Smooth muscle cell (in vitro differentiated cells): Measurements from ENCODE around the gene SRM. TPM values are rescaled to one million over a fixed set of nuclear protein-coding genes. Genes with fewer than 3 reads are reported as not detected.

Experiments
- DNase-seq: peaks from one replicate; lab custom pipeline; 2025; ENCODE audit not compliant: unreplicated experiment; lab: John Stamatoyannopoulos, UW
- H2AFZ ChIP-seq: fragments of 200-600 bp; sonication (generic); 2 replicates; pipeline ENCODE4 v1.6.0; 2016; ENCODE audit warnings: antibody characterized with exemption, low read depth, mild to moderate bottlenecking
- H3F3A ChIP-seq: fragments of 200-600 bp; sonication (generic); 2 replicates; pipeline ENCODE4 v1.6.0; 2017; ENCODE audit warnings: antibody characterized with exemption, low read depth
- H3K27ac ChIP-seq: fragments of 200-600 bp; sonication (generic); 2 replicates; pipeline ENCODE4 v1.5.1; 2016; ENCODE audit warnings: low read depth, mild to moderate bottlenecking
- H3K27me3 ChIP-seq: fragments of 200-600 bp; sonication (generic); 2 replicates; pipeline ENCODE4 v1.6.1; 2016; ENCODE audit warnings: low read depth, mild to moderate bottlenecking
- H3K36me3 ChIP-seq: fragments of 200-600 bp; sonication (generic); 2 replicates; pipeline ENCODE4 v1.5.1; 2016; ENCODE audit warnings: low read depth
- H3K4me1 ChIP-seq: fragments of 200-600 bp; sonication (generic); 2 replicates; pipeline ENCODE4 v1.5.1; 2016; ENCODE audit warnings: low read depth
- H3K4me2 ChIP-seq: fragments of 200-600 bp; sonication (generic); 2 replicates; pipeline ENCODE4 v1.6.0; 2016; ENCODE audit warnings: mild to moderate bottlenecking
- H3K4me3 ChIP-seq: fragments of 200-600 bp; sonication (generic); 2 replicates; pipeline ENCODE4 v1.5.1; 2016; ENCODE audit warnings: mild to moderate bottlenecking
- H3K79me2 ChIP-seq: fragments of 200-600 bp; sonication (generic); 2 replicates; pipeline ENCODE4 v1.6.0; 2016; ENCODE audit warnings: low read depth, mild to moderate bottlenecking
- H3K9ac ChIP-seq: fragments of 200-600 bp; sonication (generic); 2 replicates; pipeline ENCODE4 v1.6.0; 2016; ENCODE audit warnings: low read depth
- H3K9me3 ChIP-seq: fragments of 200-600 bp; sonication (generic); replicated peaks from 2 replicates; pipeline ENCODE4 v1.5.1; 2016; ENCODE audit warnings: low read depth
- H4K20me1 ChIP-seq: fragments of 200-600 bp; sonication (generic); 2 replicates; pipeline ENCODE4 v1.6.0; 2016; ENCODE audit warnings: low read depth
- CTCF ChIP-seq: fragments of 200-600 bp; sonication (generic); IDR thresholded peaks from 2 replicates; pipeline ENCODE4 v1.5.1; 2017; ENCODE audit warnings: borderline replicate concordance, mild to moderate bottlenecking, antibody characterized with exemption; ENCODE audit not compliant: insufficient read depth, poor library complexity, severe bottlenecking
- WGBS: methylation state at CpG from one replicate; pipeline ENCODE4 v1.1.7; 2016; ENCODE audit warnings: low lambda C conversion rate; 5-methylcytosine and 5-hydroxymethylcytosine counted together
- polyA plus RNA-seq: library from polyadenylated mRNA; unstranded; fragments of >200 nt; fragmentation: Nextera tagmentation; extraction: Ambion mirVana; gene quantifications from 2 replicates; pipeline ENCODE4 v1.2.1, GENCODE V29; 2016
- total RNA-seq: library from RNA; depleted of rRNA; stranded (reverse); fragments of >200 nt; gene quantifications from 2 replicates; pipeline ENCODE4 v1.2.3, GENCODE V29; 2014

SRM gene
- total RNA-seq = 30.7 and 43.9 TPM in 2 replicates
- polyA plus RNA-seq = 294 and 355 TPM in 2 replicates

DNA sequence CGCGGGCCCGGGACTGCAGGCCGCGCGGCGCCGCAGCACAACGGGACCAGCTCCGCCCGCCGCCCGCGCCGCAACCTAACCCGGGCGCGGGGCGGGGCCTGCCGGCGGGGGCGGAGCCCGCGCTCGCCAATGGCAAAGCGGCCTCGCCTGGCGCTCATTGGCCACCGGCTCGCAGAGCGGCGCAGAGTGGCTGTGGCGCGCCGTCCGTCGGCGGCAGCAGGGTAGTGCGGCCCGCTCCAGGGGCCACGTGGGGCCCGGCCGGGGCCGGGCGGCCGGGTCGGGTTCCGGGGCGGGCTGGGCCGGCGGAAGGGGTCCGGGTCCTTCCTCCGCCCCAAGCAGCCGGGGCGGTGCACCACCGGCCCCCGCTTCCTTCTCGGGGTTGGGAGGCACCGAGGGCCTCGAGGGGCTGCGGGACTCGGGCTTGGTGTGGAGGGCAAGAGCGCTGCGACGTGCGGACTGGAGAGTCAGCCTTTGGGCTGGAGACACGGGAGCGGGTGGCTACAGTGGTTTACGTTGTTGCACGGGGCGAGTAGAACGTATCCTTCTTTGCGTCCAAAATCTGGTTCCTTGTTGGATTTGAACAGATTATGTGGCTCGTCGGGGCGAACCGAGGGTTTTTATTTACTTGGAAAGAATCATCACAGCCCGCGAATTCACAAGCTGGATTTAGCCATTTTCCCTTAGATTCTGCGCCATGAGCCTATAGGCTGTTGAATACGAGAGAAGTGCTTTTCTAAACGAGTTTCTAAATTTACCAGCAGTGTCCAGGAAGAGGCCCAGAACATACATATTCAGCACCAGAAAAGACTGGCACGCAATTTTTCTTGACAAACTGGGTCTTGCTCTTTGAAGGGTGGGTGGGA is at the start of gene SRM:
TSS of gene SRM (minus strand) at position 51 of the 863 bp plus-strand sequence. CDS start 75 bp downstream, outside the sequence.
- H3F3A ChIP-seq = peaks cover 9% of the 10 kb centered on the region
- DNase-seq = peak; percentile 61
- H3K27me3 ChIP-seq = no peaks in the 10 kb centered on the region
- no peaks in the 10 kb centered on the region for H4K20me1 ChIP-seq
- H3K4me2 ChIP-seq = peak within 1 kb of the TSS; percentile 99
- no peaks in the 10 kb centered on the region for H3K9me3 ChIP-seq
- WGBS = under 1% methylated on average over 34 of the region's 83 CpGs
- peaks cover 26% of the 10 kb centered on the region for H3K79me2 ChIP-seq
- no peaks in the 10 kb centered on the region for H3K36me3 ChIP-seq
- TF ChIP-seq CTCF = peak; percentile 18
- peak within 1 kb of the TSS; percentile 91 for H3K4me3 ChIP-seq
- H3K9ac ChIP-seq = peak within 1 kb of the TSS; percentile 62
- H2AFZ ChIP-seq = peak within 1 kb of the TSS; percentile 81
- peak within 1 kb of the TSS; percentile 14 for H3K27ac ChIP-seq
- H3K4me1 ChIP-seq = peaks cover 12% of the 10 kb centered on the region

DNA sequence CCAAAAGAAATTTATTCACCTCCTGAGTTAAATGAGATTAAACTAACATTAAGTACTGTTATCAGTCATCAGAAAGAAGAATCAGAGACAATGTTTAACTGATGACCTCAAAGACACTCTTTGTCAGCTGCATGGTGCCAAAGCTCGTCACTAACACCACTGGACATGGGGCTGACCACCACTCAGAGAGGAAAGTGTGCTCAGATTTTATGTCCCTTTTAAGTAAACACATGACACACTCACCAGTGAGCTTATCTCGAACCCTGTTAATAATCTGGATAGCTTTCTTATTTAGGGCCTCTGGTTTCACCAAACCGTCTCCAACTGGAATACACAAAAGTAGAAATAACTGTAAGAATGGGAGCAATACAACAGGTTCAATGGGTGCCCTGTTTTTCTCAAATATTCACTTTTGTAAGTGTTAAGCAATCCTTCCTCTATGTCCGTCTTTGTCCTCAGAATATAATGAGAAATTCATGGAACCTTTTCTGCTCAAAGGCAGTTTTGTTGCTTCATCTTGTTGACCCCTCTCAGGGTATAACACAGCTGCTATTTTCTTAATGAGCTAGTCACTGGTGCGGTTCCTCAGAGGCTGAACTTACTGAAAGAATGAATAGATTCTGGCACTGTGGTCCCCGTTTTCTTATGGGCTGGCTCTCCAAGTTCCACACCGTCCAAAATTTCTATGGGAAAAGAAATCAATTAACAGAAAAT is 49.4 kb upstream of the SRM start:
- Histone ChIP-seq H3K4me1 (no peaks in the 10 kb centered on the region), H3K79me2 (no peaks in the 10 kb centered on the region), H4K20me1 (no peaks in the 10 kb centered on the region), H3K4me2 (no peak overlapping the region), H3K9me3 (no peaks in the 10 kb centered on the region), H3K27ac (no peak overlapping the region), H3K9ac (no peak overlapping the region), H3K4me3 (no peak overlapping the region), H3K27me3 (no peaks in the 10 kb centered on the region), H2AFZ (no peak overlapping the region), H3F3A (no peaks in the 10 kb centered on the region), H3K36me3 (peaks cover 16% of the 10 kb centered on the region)
- no peak for TF ChIP-seq CTCF
- WGBS = 79% methylated on average over 7 of the region's 7 CpGs
- DNase-seq = no peak

- H3K9me3 ChIP-seq = no peaks in the 10 kb centered on the region
- H4K20me1 ChIP-seq = no peaks in the 10 kb centered on the region
- no peak overlapping the region for H3K27ac ChIP-seq
- WGBS = 95% methylated on average over 5 of the region's 5 CpGs
- no peak for TF ChIP-seq CTCF
- H3K36me3 ChIP-seq = peaks cover 5% of the 10 kb centered on the region
- no peaks in the 10 kb centered on the region for H3K27me3 ChIP-seq
- no peak for DNase-seq
- H3K9ac ChIP-seq = no peak overlapping the region
- no peak overlapping the region for H2AFZ ChIP-seq
- no peak overlapping the region for H3K4me3 ChIP-seq
- H3K79me2 ChIP-seq = no peaks in the 10 kb centered on the region
- H3K4me1 ChIP-seq = no peaks in the 10 kb centered on the region
- H3K4me2 ChIP-seq = no peak overlapping the region
- no peaks in the 10 kb centered on the region for H3F3A ChIP-seq
These were observed 47.8 kb upstream of the SRM start for GRCh38 chr1:11107599-11107998.
